ENCODE results near the gene POLD4.

- TF ChIP-seq CTCF (conservative IDR thresholded peaks at IDR 0.05) (no peak), ZFX (IDR thresholded peaks at IDR 0.05) (no peak)
Observed at GRCh38 chr11:67381244-67381972, 28.1 kb upstream of the POLD4 start.

All from C4-2B (cell line).